T-helper 2 cell treated with Interferon-gamma antibody and Interleukin-4, amounts not matched to agents 5 μg/mL and 100 μg/mL, for 36 hours (primary cell): ENCODE measurements around the gene ATP2B2.
A peak's percentile ranks its signal among the peaks of the same experiment; 100 is the strongest.

Source experiments
- DNase-seq: peaks from one replicate; pipeline ENCODE4 v3.0.0; 2021; ENCODE audit warnings: low spot score
- H3K27ac Mint-ChIP-seq: one replicate; pipeline ENCODE4 v1.8.0; 2021; ENCODE audit warnings: mild to moderate bottlenecking, mixed read lengths
- H3K27me3 Mint-ChIP-seq: one replicate; pipeline ENCODE4 v1.8.0; 2021; ENCODE audit warnings: low read depth, mixed read lengths
- H3K36me3 Mint-ChIP-seq: one replicate; pipeline ENCODE4 v1.8.0; 2021; ENCODE audit warnings: low read depth, mixed read lengths
- H3K4me1 Mint-ChIP-seq: one replicate; pipeline ENCODE4 v1.8.0; 2021; ENCODE audit warnings: low read depth, mixed read lengths
- H3K4me3 Mint-ChIP-seq: one replicate; pipeline ENCODE4 v1.8.0; 2022; ENCODE audit warnings: mild to moderate bottlenecking, moderate library complexity, mixed read lengths
- H3K9me3 Mint-ChIP-seq: one replicate; pipeline ENCODE4 v1.8.0; 2021; ENCODE audit warnings: mixed read lengths

ATP2B2 gene

GRCh38 chr3:10344147-10344943, 161.0 kb downstream of the ATP2B2 start:
- Mint-ChIP-seq H3K36me3 (no peaks in the 10 kb centered on the region), H3K27me3 (no peaks in the 10 kb centered on the region), H3K4me1 (no peaks in the 10 kb centered on the region), H3K9me3 (no peaks in the 10 kb centered on the region), H3K27ac (no peak overlapping the region), H3K4me3 (no peak overlapping the region)
- peak; percentile 20 for DNase-seq

- no peak for DNase-seq
- Mint-ChIP-seq H3K27ac (no peak overlapping the region), H3K36me3 (no peaks in the 10 kb centered on the region), H3K4me1 (peaks cover 2% of the 10 kb centered on the region), H3K27me3 (no peaks in the 10 kb centered on the region), H3K4me3 (no peak overlapping the region), H3K9me3 (no peaks in the 10 kb centered on the region)
These were observed 161.9 kb downstream of the ATP2B2 start for GRCh38 chr3:10343526-10343925.

GRCh38 chr3:10342781-10343180, 162.6 kb downstream of the ATP2B2 start:
- Mint-ChIP-seq H3K9me3 (no peaks in the 10 kb centered on the region), H3K27ac (no peak overlapping the region), H3K4me3 (no peak overlapping the region), H3K36me3 (no peaks in the 10 kb centered on the region), H3K4me1 (peaks cover 2% of the 10 kb centered on the region), H3K27me3 (no peaks in the 10 kb centered on the region)
- DNase-seq, result no peak

- Mint-ChIP-seq H3K4me1 (peaks cover 2% of the 10 kb centered on the region), H3K27ac (no peak overlapping the region), H3K4me3 (no peak overlapping the region), H3K36me3 (no peaks in the 10 kb centered on the region), H3K27me3 (no peaks in the 10 kb centered on the region), H3K9me3 (no peaks in the 10 kb centered on the region)
- no peak for DNase-seq
These were observed 163.4 kb downstream of the ATP2B2 start for GRCh38 chr3:10341901-10342398.

- no peak for DNase-seq
- Mint-ChIP-seq H3K36me3 (no peaks in the 10 kb centered on the region), H3K9me3 (no peaks in the 10 kb centered on the region), H3K4me3 (no peak overlapping the region), H3K4me1 (peaks cover 2% of the 10 kb centered on the region), H3K27ac (no peak overlapping the region), H3K27me3 (no peaks in the 10 kb centered on the region)
These were observed 164.9 kb downstream of the ATP2B2 start for GRCh38 chr3:10340476-10340875.

- no peak overlapping the region for H3K4me3 Mint-ChIP-seq
- peaks cover 3% of the 10 kb centered on the region for H3K4me1 Mint-ChIP-seq
- H3K27me3 Mint-ChIP-seq, result no peaks in the 10 kb centered on the region
- no peaks in the 10 kb centered on the region for H3K36me3 Mint-ChIP-seq
- no peak overlapping the region for H3K27ac Mint-ChIP-seq
- no peak for DNase-seq
- H3K9me3 Mint-ChIP-seq, result no peaks in the 10 kb centered on the region
These were observed 165.3 kb downstream of the ATP2B2 start for GRCh38 chr3:10340046-10340445.

GRCh38 chr3:10339376-10339955, 165.9 kb downstream of the ATP2B2 start:
- no peak for DNase-seq
- peaks cover 5% of the 10 kb centered on the region for H3K4me1 Mint-ChIP-seq
- no peaks in the 10 kb centered on the region for H3K36me3 Mint-ChIP-seq
- H3K27me3 Mint-ChIP-seq, result no peaks in the 10 kb centered on the region
- H3K4me3 Mint-ChIP-seq, result no peak overlapping the region
- H3K27ac Mint-ChIP-seq, result no peak overlapping the region
- H3K9me3 Mint-ChIP-seq, result no peaks in the 10 kb centered on the region

GRCh38 chr3:10338591-10339353, 166.6 kb downstream of the ATP2B2 start:
- H3K4me1 Mint-ChIP-seq, result peaks cover 5% of the 10 kb centered on the region
- H3K27ac Mint-ChIP-seq, result no peak overlapping the region
- no peaks in the 10 kb centered on the region for H3K9me3 Mint-ChIP-seq

GRCh38 chr3:10338164-10338470, 167.3 kb downstream of the ATP2B2 start:
- Mint-ChIP-seq H3K27ac (no peak overlapping the region), H3K4me1 (peaks cover 5% of the 10 kb centered on the region), H3K36me3 (no peaks in the 10 kb centered on the region), H3K27me3 (no peaks in the 10 kb centered on the region), H3K9me3 (no peaks in the 10 kb centered on the region), H3K4me3 (no peak overlapping the region)
- DNase-seq, result no peak

More at GRCh38 chr3:10338591-10339353, 166.6 kb downstream of the ATP2B2 start:
- no peaks in the 10 kb centered on the region for H3K27me3 Mint-ChIP-seq
- DNase-seq, result no peak
- H3K4me3 Mint-ChIP-seq, result no peak overlapping the region
- no peaks in the 10 kb centered on the region for H3K36me3 Mint-ChIP-seq

- no peak for DNase-seq
- Mint-ChIP-seq H3K9me3 (no peaks in the 10 kb centered on the region), H3K4me3 (no peak overlapping the region), H3K4me1 (peaks cover 5% of the 10 kb centered on the region), H3K36me3 (no peaks in the 10 kb centered on the region), H3K27ac (no peak overlapping the region), H3K27me3 (no peaks in the 10 kb centered on the region)
These were observed 167.8 kb downstream of the ATP2B2 start for GRCh38 chr3:10337323-10338163.

- Mint-ChIP-seq H3K27ac (no peak overlapping the region), H3K4me1 (peaks cover 5% of the 10 kb centered on the region), H3K36me3 (no peaks in the 10 kb centered on the region), H3K4me3 (no peak overlapping the region), H3K27me3 (no peaks in the 10 kb centered on the region), H3K9me3 (no peaks in the 10 kb centered on the region)
- no peak for DNase-seq
These were observed 168.6 kb downstream of the ATP2B2 start for GRCh38 chr3:10336761-10337160.

- H3K4me3 Mint-ChIP-seq, result no peak overlapping the region
- H3K36me3 Mint-ChIP-seq, result no peaks in the 10 kb centered on the region
- H3K27ac Mint-ChIP-seq, result no peak overlapping the region
- H3K9me3 Mint-ChIP-seq, result no peaks in the 10 kb centered on the region
- no peak for DNase-seq
- H3K27me3 Mint-ChIP-seq, result no peaks in the 10 kb centered on the region
- H3K4me1 Mint-ChIP-seq, result peaks cover 5% of the 10 kb centered on the region
These were observed 169.3 kb downstream of the ATP2B2 start for GRCh38 chr3:10335871-10336622.

- Mint-ChIP-seq H3K4me1 (peaks cover 5% of the 10 kb centered on the region), H3K9me3 (no peaks in the 10 kb centered on the region), H3K27ac (no peak overlapping the region), H3K36me3 (no peaks in the 10 kb centered on the region), H3K4me3 (no peak overlapping the region), H3K27me3 (no peaks in the 10 kb centered on the region)
- no peak for DNase-seq
These were observed 170.1 kb downstream of the ATP2B2 start for GRCh38 chr3:10335190-10335738.
